GM10248 (cell line): ENCODE data around the gene ROBO1.

Experiments
- CTCF ChIA-PET: fragments of 300-600 bp; sonication (Branson Sonifier 250); formaldehyde crosslinking; extraction: SDS; loops from one replicate; lab custom pipeline; 2021; ENCODE audit warnings: antibody characterized with exemption; lab: Yijun Ruan, JAX
- POLR2A ChIA-PET: fragments of 350-650 bp; sonication (Branson Sonifier 250); formaldehyde crosslinking; extraction: SDS; loops from one replicate; lab custom pipeline; 2020; ENCODE audit warnings: antibody characterized with exemption; lab: Yijun Ruan, JAX
- DNase-seq: peaks from one replicate; pipeline ENCODE4 v3.0.0; 2012; ENCODE audit errors: extremely low spot score
- CTCF ChIP-seq: IDR thresholded peaks from 2 replicates; pipeline ENCODE4 v1.5.1; 2012; ENCODE audit warnings: mild to moderate bottlenecking, low read depth; ENCODE audit errors: extremely low read depth, missing control alignments, control extremely low read depth

The ROBO1 gene

GRCh38 chr3:79018265-79018664 is 749.5 kb downstream of the ROBO1 start:
- no peak for DNase-seq
- ChIA-PET POLR2A (no interaction called here), CTCF (no interaction called here)
- no peak for TF ChIP-seq CTCF

- DNase-seq: no peak
- ChIA-PET POLR2A (no interaction called here), CTCF (interaction anchor here (0.8 to 1.4 kb wide), 4 partner anchors 9 to 59 kb away, joined by 3 to 5 read pairs (median 3); no protein-coding TSS in a partner anchor)
- TF ChIP-seq CTCF: no peak
These were observed 751.0 kb downstream of the ROBO1 start for GRCh38 chr3:79016587-79017376.

- POLR2A ChIA-PET: no interaction called here
- no peak for TF ChIP-seq CTCF
- DNase-seq: no peak
- CTCF ChIA-PET: interaction anchor here (1.0 to 1.4 kb wide), 3 partner anchors 8 to 58 kb away, joined by 3 to 5 read pairs (median 3); no protein-coding TSS in a partner anchor
These were observed 751.9 kb downstream of the ROBO1 start for GRCh38 chr3:79015854-79016253.

- POLR2A ChIA-PET: no interaction called here
- CTCF ChIA-PET: no interaction called here
- no peak for TF ChIP-seq CTCF
- DNase-seq: no peak
These were observed 754.8 kb downstream of the ROBO1 start for GRCh38 chr3:79012946-79013362.

DNA sequence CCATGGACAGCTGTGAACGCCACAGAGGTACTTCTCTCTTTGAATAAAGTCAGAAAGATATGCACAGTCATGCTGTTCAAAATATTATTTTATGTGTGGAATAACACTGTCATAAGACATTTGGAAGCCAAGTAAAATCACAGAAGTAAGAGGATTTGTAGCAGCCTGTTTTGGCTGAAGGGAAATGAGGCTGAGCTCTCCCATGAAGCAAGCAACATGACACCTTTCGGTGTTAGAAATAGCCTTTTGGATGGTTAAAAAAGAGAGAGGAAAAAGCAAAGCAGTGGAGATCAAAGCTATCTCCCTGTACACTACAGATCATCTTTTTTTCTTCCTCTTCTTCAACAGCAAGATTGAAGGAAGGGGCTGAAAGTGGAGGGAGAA is 755.3 kb downstream of the ROBO1 start:
- DNase-seq: no peak
- ChIA-PET CTCF (no interaction called here), POLR2A (no interaction called here)
- no peak for TF ChIP-seq CTCF

DNA sequence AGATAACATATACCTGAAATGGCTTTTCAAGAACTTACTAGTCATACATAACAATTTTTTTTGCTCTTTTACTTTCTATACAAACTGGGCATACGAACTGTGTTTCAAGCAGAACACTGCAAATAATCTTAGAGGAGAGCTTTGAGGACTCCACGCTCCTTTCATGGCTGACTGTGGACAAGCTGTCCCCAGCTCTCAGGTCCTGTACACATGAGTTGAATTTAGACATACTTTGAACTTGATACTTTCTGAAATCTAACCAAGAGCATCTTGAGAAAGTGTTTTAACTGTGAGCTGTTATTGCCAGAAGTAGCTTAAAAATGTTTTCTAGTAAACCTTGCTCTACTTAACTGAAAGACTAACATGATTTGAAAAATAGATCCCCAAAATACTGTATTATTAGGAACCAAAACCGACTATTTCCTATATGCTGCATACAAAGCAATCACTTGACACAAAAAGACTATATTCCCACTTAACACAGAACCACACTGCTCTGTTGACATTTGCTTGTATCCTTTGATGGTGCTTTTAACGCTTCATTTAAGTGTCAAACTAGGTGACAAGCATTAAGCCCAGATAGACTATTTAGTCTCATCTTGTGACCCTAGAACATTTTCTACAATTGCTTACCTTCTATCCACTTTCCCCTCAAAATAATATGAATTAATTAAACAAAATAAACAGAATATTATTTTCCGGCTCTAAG is 755.8 kb downstream of the ROBO1 start:
- ChIA-PET CTCF (no interaction called here), POLR2A (no interaction called here)
- TF ChIP-seq CTCF: no peak
- DNase-seq: no peak
